ENCODE results near the gene TLE2.
"Not testable (repeated sequence)": the region's sequence is repeated elsewhere in the genome, so short reads cannot be mapped to it uniquely, and the experiment has no call there.

TLE2 gene

GRCh38 chr19:3056417-3057088 lies 27.5 kb upstream of the TLE2 start:
- no peak for DNase-seq

- no peak for DNase-seq
Observed at GRCh38 chr19:3055741-3056416, 26.8 kb upstream of the TLE2 start.

- DNase-seq: no peak
Observed at GRCh38 chr19:3054972-3055740, 26.1 kb upstream of the TLE2 start.

GRCh38 chr19:3054265-3054971 lies 25.3 kb upstream of the TLE2 start:
- DNase-seq: no peak

- no peak for DNase-seq
Observed at GRCh38 chr19:3053780-3054179, 24.7 kb upstream of the TLE2 start.

- no peak for DNase-seq
Observed at GRCh38 chr19:3053218-3053621, 24.1 kb upstream of the TLE2 start.

GRCh38 chr19:3050016-3050415 lies 20.9 kb upstream of the TLE2 start:
- not testable (repeated sequence) for DNase-seq

- no peak for DNase-seq
Observed at GRCh38 chr19:3049089-3049488, 20.0 kb upstream of the TLE2 start.

GRCh38 chr19:3048190-3048533 lies 19.1 kb upstream of the TLE2 start:
- DNase-seq: no peak

- DNase-seq: peak; percentile 70
Observed at GRCh38 chr19:3047496-3048189, 18.6 kb upstream of the TLE2 start.

- no peak for DNase-seq
Observed at GRCh38 chr19:3046698-3047495, 17.8 kb upstream of the TLE2 start.

- DNase-seq: no peak
Observed at GRCh38 chr19:3045885-3046697, 17.0 kb upstream of the TLE2 start.

GRCh38 chr19:3045191-3045590 lies 16.1 kb upstream of the TLE2 start:
- DNase-seq: no peak

GRCh38 chr19:3042621-3043267 lies 13.7 kb upstream of the TLE2 start:
- peak; percentile 69 for DNase-seq

GRCh38 chr19:3041761-3042620 lies 12.9 kb upstream of the TLE2 start:
- DNase-seq: peak; percentile 65

GRCh38 chr19:3041327-3041726 lies 12.2 kb upstream of the TLE2 start:
- DNase-seq: no peak

GRCh38 chr19:3039641-3040077 lies 10.6 kb upstream of the TLE2 start:
- no peak for DNase-seq

- DNase-seq: no peak
Observed at GRCh38 chr19:3039125-3039524, 10.0 kb upstream of the TLE2 start.

GRCh38 chr19:3038214-3038613 lies 9.1 kb upstream of the TLE2 start:
- no peak for DNase-seq
